ENCODE results near the gene BLCAP. TPM values are rescaled to one million over a fixed set of nuclear protein-coding genes. Genes with fewer than 3 reads are reported as not detected.

BLCAP gene
- total RNA-seq, 1 experiment from 2014 or later, result 99.9 TPM

- Histone ChIP-seq H3F3A (ENCODE audit: insufficient read depth, low read depth) (peaks cover 5% of the 10 kb centered on the region; the same call in 1 of the 2 replicates), H3K9me3 (ENCODE audit: insufficient read depth, low read depth) (no peaks in the 10 kb centered on the region), H3K36me3 (ENCODE audit: low read depth) (no peaks in the 10 kb centered on the region), H3K4me2 (no peak overlapping the region), H3K4me3 (no peak overlapping the region), H2AFZ (no peak overlapping the region), H3K9me2 (ENCODE audit: insufficient read depth) (no peaks in the 10 kb centered on the region), H4K20me1 (ENCODE audit: insufficient read depth) (no peaks in the 10 kb centered on the region; the same call in 1 of the 2 replicates), H3K27ac (no peak overlapping the region), H3K27me3 (ENCODE audit: insufficient read depth, low read depth) (no peaks in the 10 kb centered on the region), H3K4me1 (replicated peaks; ENCODE audit: insufficient read depth) (no peaks in the 10 kb centered on the region), H3K79me2 (ENCODE audit: low read depth) (no peaks in the 10 kb centered on the region)
- CTCF ChIA-PET, result no interaction called here
- intact Hi-C loops (cut with micrococcal nuclease; ENCODE audit: unreplicated experiment), result no loop called here
- BruUV-seq (replicated peaks), result no TSS peak
- no peak for TF ChIP-seq EZH2 (IDR thresholded peaks at IDR 0.05; ENCODE audit: low read depth)
- no peak for TF ChIP-seq CTCF (conservative IDR thresholded peaks at IDR 0.05)
- DNase-seq, result no peak
- POLR2A ChIA-PET (ENCODE audit: unreplicated experiment), result no interaction called here
Measured at GRCh38 chr20:37500311-37500710, 27.4 kb downstream of the BLCAP start.

GRCh38 chr20:37498066-37498665 is 29.5 kb downstream of the BLCAP start:
- ChIA-PET POLR2A (ENCODE audit: unreplicated experiment) (no interaction called here), CTCF (interaction anchor here (0.6 kb wide), 1 partner anchor 495 kb away, joined by 6 read pairs; no protein-coding TSS in a partner anchor)
- H3K9me3 ChIP-seq (ENCODE audit: insufficient read depth, low read depth), result no peaks in the 10 kb centered on the region
- H3K4me2 ChIP-seq, result no peak overlapping the region
- no peak overlapping the region for H3K4me3 ChIP-seq
- no peaks in the 10 kb centered on the region for H3K9me2 ChIP-seq (ENCODE audit: insufficient read depth)
- no peaks in the 10 kb centered on the region for H3K79me2 ChIP-seq (ENCODE audit: low read depth)
- DNase-seq, result no peak
- H3K4me1 ChIP-seq (replicated peaks; ENCODE audit: insufficient read depth), result no peaks in the 10 kb centered on the region
- H3K27me3 ChIP-seq (ENCODE audit: insufficient read depth, low read depth), result no peaks in the 10 kb centered on the region
- no peaks in the 10 kb centered on the region; the same call in 1 of the 2 replicates for H3F3A ChIP-seq (ENCODE audit: insufficient read depth, low read depth)
- TF ChIP-seq EZH2 (IDR thresholded peaks at IDR 0.05; ENCODE audit: low read depth) (no peak), CTCF (conservative IDR thresholded peaks at IDR 0.05) (no peak)
- H3K27ac ChIP-seq, result no peak overlapping the region
- H2AFZ ChIP-seq, result no peak overlapping the region
- no peaks in the 10 kb centered on the region; the same call in 1 of the 2 replicates for H4K20me1 ChIP-seq (ENCODE audit: insufficient read depth)
- no TSS peak for BruUV-seq (replicated peaks)
- intact Hi-C loops (cut with micrococcal nuclease; ENCODE audit: unreplicated experiment), result no loop called here
- no peaks in the 10 kb centered on the region for H3K36me3 ChIP-seq (ENCODE audit: low read depth)

GRCh38 chr20:37494796-37495195 is 32.9 kb downstream of the BLCAP start:
- ChIA-PET POLR2A (ENCODE audit: unreplicated experiment) (interaction anchor here (0.6 kb wide), 1 partner anchor 200 kb away, joined by 5 read pairs; no protein-coding TSS in a partner anchor), CTCF (no interaction called here)
- DNase-seq, result no peak
- Histone ChIP-seq H2AFZ (no peak overlapping the region), H4K20me1 (ENCODE audit: insufficient read depth) (no peaks in the 10 kb centered on the region; the same call in 1 of the 2 replicates), H3K36me3 (ENCODE audit: low read depth) (no peaks in the 10 kb centered on the region), H3K4me1 (replicated peaks; ENCODE audit: insufficient read depth) (no peaks in the 10 kb centered on the region), H3K27ac (no peak overlapping the region), H3K9me2 (ENCODE audit: insufficient read depth) (no peaks in the 10 kb centered on the region), H3F3A (ENCODE audit: insufficient read depth, low read depth) (no peaks in the 10 kb centered on the region), H3K79me2 (ENCODE audit: low read depth) (no peaks in the 10 kb centered on the region), H3K4me2 (no peak overlapping the region), H3K27me3 (ENCODE audit: insufficient read depth, low read depth) (peaks cover 15% of the 10 kb centered on the region), H3K4me3 (no peak overlapping the region), H3K9me3 (ENCODE audit: insufficient read depth, low read depth) (no peaks in the 10 kb centered on the region)
- intact Hi-C loops (cut with micrococcal nuclease; ENCODE audit: unreplicated experiment), result no loop called here
- TF ChIP-seq EZH2 (IDR thresholded peaks at IDR 0.05; ENCODE audit: low read depth), result no peak
- TF ChIP-seq CTCF (conservative IDR thresholded peaks at IDR 0.05), result no peak
- BruUV-seq (replicated peaks), result no TSS peak

Data from PC-9 (cell line).